Measurements from ENCODE around the gene CYB5RL. TPM values are rescaled to one million over a fixed set of nuclear protein-coding genes. Genes with fewer than 3 reads are reported as not detected.
A peak's percentile ranks its signal among the peaks of the same experiment; 100 is the strongest.
"Not testable (repeated sequence)": the region's sequence is repeated elsewhere in the genome, so short reads cannot be mapped to it uniquely, and the experiment has no call there.

The CYB5RL gene
- polyA plus RNA-seq, 5 donors, result 8.7 to 12.7 (median 10.5) TPM

DNA sequence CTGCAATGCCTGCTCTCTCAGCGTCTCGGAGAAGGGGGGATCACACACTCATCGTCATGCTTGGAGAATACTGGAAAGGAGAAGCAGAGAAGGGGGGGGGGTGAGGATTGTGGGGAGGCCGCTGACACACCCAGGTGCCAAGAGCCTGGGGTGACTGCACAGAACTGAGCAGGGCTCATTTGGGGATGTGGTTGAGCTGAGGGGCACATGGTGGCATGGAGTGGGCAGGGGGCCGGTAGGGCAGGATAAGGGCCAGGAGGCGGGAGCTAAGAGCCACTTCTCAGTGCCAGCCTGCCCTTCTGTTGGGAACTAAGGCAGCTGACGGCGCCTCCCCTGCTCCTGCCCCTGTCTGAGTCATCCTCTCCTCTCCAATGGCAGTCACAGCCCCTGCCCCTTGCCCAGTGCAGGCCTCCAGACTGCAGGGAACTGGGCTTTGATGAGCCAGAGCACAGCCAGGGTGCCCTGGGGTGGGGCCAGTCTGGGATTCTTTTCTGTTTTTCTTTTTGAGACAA is 27.3 kb upstream of the CYB5RL start:
- DNase-seq, result no peak

DNA sequence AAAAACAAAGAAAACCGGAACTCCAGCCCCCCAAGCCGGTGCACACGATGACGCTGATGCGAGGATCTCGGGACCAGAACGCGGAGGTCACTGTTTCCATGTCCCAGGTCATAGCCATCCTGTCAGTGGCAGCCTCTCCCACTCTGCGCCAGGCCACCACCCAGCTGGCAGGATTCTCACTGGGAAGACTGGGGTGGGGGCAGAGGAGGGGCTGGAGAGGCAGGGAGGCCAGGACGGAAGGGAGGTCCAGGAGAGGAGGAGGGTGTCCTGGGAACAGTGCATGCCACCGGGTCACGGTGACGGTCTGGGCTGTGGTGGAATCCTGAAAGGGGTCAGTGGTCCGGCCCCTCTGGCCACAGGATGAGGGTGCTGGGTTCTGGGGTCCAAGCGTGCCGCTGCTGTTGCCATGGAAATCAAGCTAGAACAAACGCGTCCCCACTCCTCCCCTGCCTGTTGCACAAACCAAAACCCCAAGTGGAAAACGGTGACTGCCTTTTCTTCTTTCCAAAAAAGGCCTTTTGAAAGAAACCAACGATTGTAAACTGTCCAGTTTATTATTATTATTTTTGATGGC is 26.2 kb upstream of the CYB5RL start:
- no peak for DNase-seq

- no peak for DNase-seq
Measured at GRCh38 chr1:54225378-54225777, 25.5 kb upstream of the CYB5RL start.

DNA sequence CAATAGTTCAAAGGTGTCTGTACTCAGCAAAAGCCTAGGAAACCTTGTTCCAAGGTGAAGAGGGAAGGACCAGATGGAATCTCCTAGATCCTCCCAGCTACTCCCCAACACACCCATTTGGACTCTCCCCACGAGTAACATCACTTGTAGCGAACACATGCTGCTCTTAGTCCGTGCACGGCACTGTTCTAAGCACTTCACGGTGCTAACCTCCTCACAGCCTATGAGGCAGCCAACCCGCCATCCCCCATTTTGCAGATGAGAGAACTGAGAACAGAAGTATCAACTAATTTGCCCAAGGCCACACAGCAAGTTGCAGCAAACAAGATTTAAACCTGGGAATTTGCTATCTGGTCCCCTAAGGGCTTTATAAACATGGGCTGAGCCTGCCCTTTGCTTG is 24.4 kb upstream of the CYB5RL start:
- no peak for DNase-seq

GRCh38 chr1:54223441-54224202 is 23.8 kb upstream of the CYB5RL start:
- DNase-seq, result no peak

- DNase-seq, result no peak
Measured at GRCh38 chr1:54222711-54223110, 22.9 kb upstream of the CYB5RL start.

DNA sequence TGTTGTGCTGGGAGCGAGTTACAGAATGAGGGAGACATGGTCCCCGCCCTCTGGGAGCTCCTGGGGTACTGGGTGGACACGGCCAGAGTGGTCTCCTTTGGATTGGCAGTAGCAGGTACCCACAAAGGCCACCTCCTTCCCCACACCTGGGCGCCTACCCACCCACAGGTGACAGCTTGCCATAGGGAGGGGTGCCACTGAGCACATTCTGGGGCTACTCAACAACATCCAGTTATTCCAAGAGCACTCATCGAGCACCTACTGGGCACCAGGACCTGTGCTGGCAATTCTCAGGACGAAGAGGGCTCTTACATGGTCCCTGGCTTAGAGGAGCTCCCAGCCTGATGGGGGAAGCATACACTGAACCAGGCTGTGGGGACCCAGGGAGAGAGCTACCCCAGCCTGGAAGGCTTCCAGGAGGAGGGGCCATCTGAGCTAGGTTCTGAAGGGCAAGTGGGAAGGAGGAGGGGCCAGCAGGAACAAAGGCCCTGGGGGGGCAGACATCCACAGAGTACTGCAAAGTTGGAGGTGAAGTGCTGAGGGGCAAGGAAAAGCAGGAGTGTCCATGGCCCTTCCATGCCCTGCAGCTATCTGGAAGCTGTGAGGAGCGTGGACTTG is 22.1 kb upstream of the CYB5RL start:
- DNase-seq, result no peak

DNA sequence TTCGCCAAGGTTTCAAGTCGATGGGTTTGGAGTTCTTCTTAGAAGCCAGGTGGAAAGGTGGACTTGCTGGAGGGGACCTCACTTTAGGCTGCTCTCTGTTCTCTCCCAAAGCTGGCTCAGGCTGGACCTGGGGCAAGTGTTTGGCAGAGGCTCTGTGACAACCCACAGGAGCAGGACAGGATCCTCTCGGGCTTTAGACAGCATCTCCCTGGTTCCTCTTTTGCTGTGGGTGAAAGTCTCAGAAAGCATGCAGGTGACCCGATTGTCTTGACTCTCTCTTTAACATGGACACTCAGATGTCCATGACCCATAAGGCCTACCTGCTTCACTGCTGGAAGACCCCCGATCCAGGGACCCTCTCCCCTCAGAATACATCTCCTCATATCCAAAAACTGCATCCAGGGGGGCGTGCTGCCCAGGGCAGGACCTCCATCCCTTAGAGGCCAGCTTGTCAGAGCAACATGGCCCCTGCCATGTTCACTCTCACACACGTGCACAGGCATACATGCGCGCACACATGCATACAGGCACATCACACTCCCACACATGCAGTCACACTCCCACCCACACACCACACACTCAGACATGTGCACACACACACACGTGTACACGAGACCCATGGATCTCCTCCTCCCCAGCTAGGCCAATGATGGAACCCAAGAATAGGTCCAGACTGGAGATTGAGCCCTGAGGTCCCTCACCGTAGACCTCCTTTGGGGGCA is 21.4 kb upstream of the CYB5RL start:
- DNase-seq, result no peak

GRCh38 chr1:54220004-54220811 is 20.4 kb upstream of the CYB5RL start:
- peak; percentile 47 to 53 for DNase-seq

DNA sequence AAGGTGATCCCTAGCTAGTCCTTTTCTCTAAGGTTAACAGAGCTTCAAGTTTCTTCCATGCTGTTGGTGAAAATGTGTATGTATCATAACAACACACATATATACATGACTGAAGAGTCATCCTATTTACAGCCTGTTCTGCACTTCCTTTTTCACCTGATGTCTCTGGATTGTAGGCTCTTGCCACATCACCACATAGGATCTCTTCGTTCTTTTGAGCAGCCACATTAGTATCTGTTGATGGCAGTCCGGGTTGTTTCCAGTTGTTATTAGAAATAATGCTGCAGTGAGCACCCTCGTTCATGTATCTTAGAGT is 19.8 kb upstream of the CYB5RL start:
- DNase-seq, result no peak

- DNase-seq, result no peak
Measured at GRCh38 chr1:54218883-54219687, 19.3 kb upstream of the CYB5RL start.

- DNase-seq, result no peak
Measured at GRCh38 chr1:54215523-54215922, 15.7 kb upstream of the CYB5RL start.

- DNase-seq, result no peak
Measured at GRCh38 chr1:54212872-54213271, 13.0 kb upstream of the CYB5RL start.

GRCh38 chr1:54207896-54208295 is 8.1 kb upstream of the CYB5RL start:
- DNase-seq, result not testable (repeated sequence)

DNA sequence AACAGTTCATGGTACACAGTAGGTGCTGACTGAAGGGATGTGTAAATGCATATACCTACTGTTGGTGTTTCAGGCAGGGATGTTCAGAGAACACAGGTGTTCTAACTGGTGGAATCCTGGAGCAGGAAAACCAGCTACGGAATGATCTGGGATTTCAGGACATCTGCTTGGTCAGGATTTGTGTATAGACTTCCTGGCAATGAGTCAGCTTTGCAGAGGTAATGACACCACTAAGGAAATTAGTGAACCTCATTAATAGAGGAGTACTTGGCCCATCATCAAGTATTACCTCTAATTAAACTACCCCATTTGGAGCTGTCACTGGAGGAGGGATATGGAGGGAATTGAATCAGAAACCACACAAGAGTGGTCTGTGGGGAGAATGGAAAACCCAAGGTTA is 7.5 kb upstream of the CYB5RL start:
- no peak for DNase-seq

GRCh38 chr1:54204199-54204598 is 4.4 kb upstream of the CYB5RL start:
- DNase-seq, result no peak

- DNase-seq, result no peak
Measured at GRCh38 chr1:54200519-54200997, 728 bp upstream of the CYB5RL start.

- no peak for DNase-seq
Measured at GRCh38 chr1:54199151-54199764, 572 bp downstream of the CYB5RL start.

DNA sequence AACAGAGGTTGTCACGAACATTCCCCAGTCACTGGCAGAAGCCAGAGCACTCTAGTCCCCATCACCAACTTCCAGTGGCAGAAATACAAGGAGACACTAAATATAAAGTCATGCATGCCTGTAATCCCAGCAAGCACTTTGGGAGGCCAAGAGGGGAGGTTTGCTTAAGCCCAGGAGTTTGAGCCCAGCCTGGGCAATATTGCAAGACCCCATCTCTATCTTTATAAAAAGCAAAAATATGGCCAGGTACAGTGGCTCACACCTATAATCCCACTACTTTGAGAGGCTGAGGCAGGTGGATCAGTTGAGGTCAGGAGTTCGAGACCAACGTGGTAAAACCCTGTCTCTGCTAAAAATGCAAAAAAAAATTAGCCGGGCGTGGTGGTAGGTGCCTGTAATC is 6.4 kb downstream of the CYB5RL start:
- DNase-seq, result no peak

- DNase-seq, result no peak
Measured at GRCh38 chr1:54191525-54191924, 8.3 kb downstream of the CYB5RL start.
